Smooth muscle cell (in vitro differentiated cells): Measurements from ENCODE around the gene ELAVL1. TPM values are rescaled to one million over a fixed set of nuclear protein-coding genes. Genes with fewer than 3 reads are reported as not detected.

Experiments used
- DNase-seq: peaks from one replicate; lab custom pipeline; 2025; ENCODE audit not compliant: unreplicated experiment; lab: John Stamatoyannopoulos, UW
- H2AFZ ChIP-seq: fragments of 200-600 bp; sonication (generic); 2 replicates; pipeline ENCODE4 v1.6.0; 2016; ENCODE audit warnings: antibody characterized with exemption, low read depth, mild to moderate bottlenecking
- H3F3A ChIP-seq: fragments of 200-600 bp; sonication (generic); 2 replicates; pipeline ENCODE4 v1.6.0; 2017; ENCODE audit warnings: antibody characterized with exemption, low read depth
- H3K27ac ChIP-seq: fragments of 200-600 bp; sonication (generic); 2 replicates; pipeline ENCODE4 v1.5.1; 2016; ENCODE audit warnings: low read depth, mild to moderate bottlenecking
- H3K27me3 ChIP-seq: fragments of 200-600 bp; sonication (generic); 2 replicates; pipeline ENCODE4 v1.6.1; 2016; ENCODE audit warnings: low read depth, mild to moderate bottlenecking
- H3K36me3 ChIP-seq: fragments of 200-600 bp; sonication (generic); 2 replicates; pipeline ENCODE4 v1.5.1; 2016; ENCODE audit warnings: low read depth
- H3K4me1 ChIP-seq: fragments of 200-600 bp; sonication (generic); 2 replicates; pipeline ENCODE4 v1.5.1; 2016; ENCODE audit warnings: low read depth
- H3K4me2 ChIP-seq: fragments of 200-600 bp; sonication (generic); 2 replicates; pipeline ENCODE4 v1.6.0; 2016; ENCODE audit warnings: mild to moderate bottlenecking
- H3K4me3 ChIP-seq: fragments of 200-600 bp; sonication (generic); 2 replicates; pipeline ENCODE4 v1.5.1; 2016; ENCODE audit warnings: mild to moderate bottlenecking
- H3K79me2 ChIP-seq: fragments of 200-600 bp; sonication (generic); 2 replicates; pipeline ENCODE4 v1.6.0; 2016; ENCODE audit warnings: low read depth, mild to moderate bottlenecking
- H3K9ac ChIP-seq: fragments of 200-600 bp; sonication (generic); 2 replicates; pipeline ENCODE4 v1.6.0; 2016; ENCODE audit warnings: low read depth
- H3K9me3 ChIP-seq: fragments of 200-600 bp; sonication (generic); replicated peaks from 2 replicates; pipeline ENCODE4 v1.5.1; 2016; ENCODE audit warnings: low read depth
- H4K20me1 ChIP-seq: fragments of 200-600 bp; sonication (generic); 2 replicates; pipeline ENCODE4 v1.6.0; 2016; ENCODE audit warnings: low read depth
- WGBS: methylation state at CpG from one replicate; pipeline ENCODE4 v1.1.7; 2016; ENCODE audit warnings: low lambda C conversion rate; 5-methylcytosine and 5-hydroxymethylcytosine counted together
- polyA plus RNA-seq: library from polyadenylated mRNA; unstranded; fragments of >200 nt; fragmentation: Nextera tagmentation; extraction: Ambion mirVana; gene quantifications from 2 replicates; pipeline ENCODE4 v1.2.1, GENCODE V29; 2016
- total RNA-seq: library from RNA; depleted of rRNA; stranded (reverse); fragments of >200 nt; gene quantifications from 2 replicates; pipeline ENCODE4 v1.2.3, GENCODE V29; 2014
- TF ChIP-seq, protein P1 (sequence below): fragments of 200-600 bp; sonication (generic); IDR thresholded peaks from 2 replicates; pipeline ENCODE4 v1.5.1; 2017; ENCODE audit warnings: borderline replicate concordance, mild to moderate bottlenecking, antibody characterized with exemption; ENCODE audit not compliant: insufficient read depth, poor library complexity, severe bottlenecking

ELAVL1 gene
- total and polyA plus RNA-seq, 2 experiments from 2014 or later, result 47.9 to 90.7 TPM

DNA sequence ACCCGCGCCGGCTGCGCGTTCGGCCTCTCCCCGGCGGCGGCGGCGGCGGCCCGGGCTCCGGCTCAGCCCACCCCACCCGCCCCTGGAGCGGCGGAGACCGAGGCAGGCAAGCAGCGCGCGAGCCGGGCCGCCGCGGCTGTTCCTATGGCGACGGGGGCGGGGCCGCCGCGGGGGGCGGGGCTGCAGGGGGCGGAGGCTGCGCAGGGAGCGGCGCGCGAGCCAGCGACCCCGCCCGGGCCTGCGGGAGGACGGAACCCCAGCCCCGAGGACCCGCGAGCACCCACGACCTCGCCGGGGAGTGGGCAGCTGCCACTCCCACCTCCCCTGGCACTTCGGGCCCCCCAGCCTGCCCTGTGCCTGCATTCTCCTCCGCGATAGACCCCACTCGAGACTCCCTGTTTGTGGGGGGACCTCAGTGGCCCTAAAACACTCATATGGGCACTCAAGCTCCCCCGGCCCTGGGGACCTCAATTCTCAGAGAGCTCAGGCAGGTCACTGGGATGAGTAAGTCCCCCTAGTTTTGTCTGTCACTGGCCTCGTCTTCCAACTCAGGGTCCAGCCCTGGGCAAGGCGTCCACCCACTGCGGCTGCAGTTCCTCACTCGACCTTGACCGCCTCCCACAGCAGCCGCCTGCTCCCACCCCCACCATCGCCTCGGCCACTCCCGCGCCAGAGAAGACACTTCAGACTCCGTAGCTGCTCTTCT lies 79.3 kb downstream of the ELAVL1 start, which contains the start of gene CTXN1:
CTXN1 (minus strand) TSS at position 115 of the 706 bp plus-strand sequence. CDS start 597 bp downstream, outside the sequence.
- H3K9me3 ChIP-seq, result no peaks in the 10 kb centered on the region
- no peaks in the 10 kb centered on the region for H3K36me3 ChIP-seq
- H3K27me3 ChIP-seq, result no peaks in the 10 kb centered on the region
- WGBS, result 5% methylated on average over 13 of the region's 65 CpGs
- DNase-seq, result peak; percentile 39
- peaks cover 8% of the 10 kb centered on the region for H4K20me1 ChIP-seq
- TF ChIP-seq, protein P1, sequence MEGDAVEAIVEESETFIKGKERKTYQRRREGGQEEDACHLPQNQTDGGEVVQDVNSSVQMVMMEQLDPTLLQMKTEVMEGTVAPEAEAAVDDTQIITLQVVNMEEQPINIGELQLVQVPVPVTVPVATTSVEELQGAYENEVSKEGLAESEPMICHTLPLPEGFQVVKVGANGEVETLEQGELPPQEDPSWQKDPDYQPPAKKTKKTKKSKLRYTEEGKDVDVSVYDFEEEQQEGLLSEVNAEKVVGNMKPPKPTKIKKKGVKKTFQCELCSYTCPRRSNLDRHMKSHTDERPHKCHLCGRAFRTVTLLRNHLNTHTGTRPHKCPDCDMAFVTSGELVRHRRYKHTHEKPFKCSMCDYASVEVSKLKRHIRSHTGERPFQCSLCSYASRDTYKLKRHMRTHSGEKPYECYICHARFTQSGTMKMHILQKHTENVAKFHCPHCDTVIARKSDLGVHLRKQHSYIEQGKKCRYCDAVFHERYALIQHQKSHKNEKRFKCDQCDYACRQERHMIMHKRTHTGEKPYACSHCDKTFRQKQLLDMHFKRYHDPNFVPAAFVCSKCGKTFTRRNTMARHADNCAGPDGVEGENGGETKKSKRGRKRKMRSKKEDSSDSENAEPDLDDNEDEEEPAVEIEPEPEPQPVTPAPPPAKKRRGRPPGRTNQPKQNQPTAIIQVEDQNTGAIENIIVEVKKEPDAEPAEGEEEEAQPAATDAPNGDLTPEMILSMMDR, result no peak
- peaks cover 10% of the 10 kb centered on the region for H3F3A ChIP-seq
- peak within 1 kb of the TSS; percentile 48 for H3K4me3 ChIP-seq
- no peak within 1 kb of the TSS for H3K9ac ChIP-seq
- H3K4me1 ChIP-seq, result no peaks in the 10 kb centered on the region
- no peak within 1 kb of the TSS for H3K27ac ChIP-seq
- no peaks in the 10 kb centered on the region for H3K79me2 ChIP-seq
- H2AFZ ChIP-seq, result no peak within 1 kb of the TSS
- peak within 1 kb of the TSS; percentile 88 for H3K4me2 ChIP-seq

GRCh38 chr19:7925171-7925851 lies 80.1 kb downstream of the ELAVL1 start:
- no peaks in the 10 kb centered on the region for H3K79me2 ChIP-seq
- DNase-seq, result peak; percentile 45
- peaks cover 7% of the 10 kb centered on the region for H3F3A ChIP-seq
- no peak overlapping the region for H3K9ac ChIP-seq
- H3K27me3 ChIP-seq, result no peaks in the 10 kb centered on the region
- H3K27ac ChIP-seq, result no peak overlapping the region
- H3K36me3 ChIP-seq, result no peaks in the 10 kb centered on the region
- peak overlapping the region; percentile 88 for H3K4me2 ChIP-seq
- peak overlapping the region; percentile 48 for H3K4me3 ChIP-seq
- H4K20me1 ChIP-seq, result peaks cover 10% of the 10 kb centered on the region
- TF ChIP-seq, protein P1, result peak; percentile 94
- H3K4me1 ChIP-seq, result no peaks in the 10 kb centered on the region
- no peaks in the 10 kb centered on the region for H3K9me3 ChIP-seq
- WGBS, result 0% methylated on average over 32 of the region's 98 CpGs
- H2AFZ ChIP-seq, result no peak overlapping the region

DNA sequence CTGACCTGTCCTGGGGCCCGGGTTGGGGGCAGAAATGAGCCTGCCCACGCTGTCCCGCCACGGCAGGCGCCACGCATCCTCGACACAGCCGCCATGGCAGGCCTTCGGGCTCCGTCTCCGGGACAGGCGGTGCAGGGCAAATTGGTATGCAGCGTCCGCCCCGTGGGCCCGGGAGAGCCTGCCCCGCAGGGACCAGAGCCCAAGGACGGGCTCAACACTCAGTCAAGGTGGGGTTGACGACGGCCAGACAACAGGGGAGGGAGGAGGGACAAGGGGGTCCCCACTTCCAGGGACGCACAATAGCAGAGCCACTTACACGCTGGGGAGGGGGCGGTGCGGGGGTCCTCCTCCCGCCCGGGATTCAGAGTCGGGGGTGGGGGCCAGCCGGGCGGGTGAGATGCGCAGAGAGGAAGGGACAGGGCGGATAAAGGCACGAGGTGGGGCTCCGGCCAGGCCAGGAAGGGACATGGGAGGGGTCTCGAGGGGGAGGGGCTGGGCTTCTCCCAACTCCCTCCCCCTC lies 80.7 kb downstream of the ELAVL1 start:
- no peak for DNase-seq
- H3K27me3 ChIP-seq, result no peaks in the 10 kb centered on the region
- no peak overlapping the region for H3K9ac ChIP-seq
- no peaks in the 10 kb centered on the region for H3K9me3 ChIP-seq
- H3K79me2 ChIP-seq, result no peaks in the 10 kb centered on the region
- WGBS, result 62% methylated on average over 29 of the region's 34 CpGs
- H3K27ac ChIP-seq, result no peak overlapping the region
- peaks cover 10% of the 10 kb centered on the region for H4K20me1 ChIP-seq
- TF ChIP-seq, protein P1, result no peak
- H3F3A ChIP-seq, result peaks cover 4% of the 10 kb centered on the region
- H3K4me2 ChIP-seq, result peak overlapping the region; percentile 88
- H2AFZ ChIP-seq, result no peak overlapping the region
- H3K4me3 ChIP-seq, result peak overlapping the region; percentile 48
- H3K36me3 ChIP-seq, result no peaks in the 10 kb centered on the region
- no peaks in the 10 kb centered on the region for H3K4me1 ChIP-seq
